WI38 (cell line): ENCODE results near the gene COX7B2.

Experiments
- H3K4me3 ChIP-seq: 2 replicates; pipeline ENCODE4 v1.5.1; 2011; ENCODE audit warnings: low read depth, mild to moderate bottlenecking, control low read depth, low read length
- TF ChIP-seq, protein P1 (sequence below): IDR thresholded peaks from 2 replicates; pipeline ENCODE4 v1.5.1; 2012; ENCODE audit warnings: low read depth, mild to moderate bottlenecking, control low read depth, low read length

COX7B2 gene

DNA sequence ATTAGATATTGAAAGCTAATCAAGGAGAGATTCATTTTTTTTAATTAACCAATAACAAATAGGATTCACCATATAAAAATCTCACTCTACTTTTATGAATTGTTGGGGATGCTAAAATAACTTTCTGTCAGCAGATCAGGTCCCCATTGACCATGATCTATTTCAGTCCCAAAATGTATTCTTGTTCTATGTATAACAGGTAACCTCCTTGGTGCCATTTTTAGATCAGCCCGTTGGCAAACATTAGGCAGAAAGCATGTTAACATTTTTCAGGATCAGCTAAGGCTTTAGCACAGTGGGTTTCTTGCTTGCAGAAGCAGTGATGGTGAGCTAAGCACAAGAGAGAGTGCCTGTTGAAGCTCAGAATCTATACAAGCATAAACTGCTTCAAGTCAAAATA lies 40.8 kb upstream of the COX7B2 start:
- H3K4me3 ChIP-seq = no peak overlapping the region

GRCh38 chr4:46947541-46947940 lies 38.5 kb upstream of the COX7B2 start:
- TF ChIP-seq, protein P1, sequence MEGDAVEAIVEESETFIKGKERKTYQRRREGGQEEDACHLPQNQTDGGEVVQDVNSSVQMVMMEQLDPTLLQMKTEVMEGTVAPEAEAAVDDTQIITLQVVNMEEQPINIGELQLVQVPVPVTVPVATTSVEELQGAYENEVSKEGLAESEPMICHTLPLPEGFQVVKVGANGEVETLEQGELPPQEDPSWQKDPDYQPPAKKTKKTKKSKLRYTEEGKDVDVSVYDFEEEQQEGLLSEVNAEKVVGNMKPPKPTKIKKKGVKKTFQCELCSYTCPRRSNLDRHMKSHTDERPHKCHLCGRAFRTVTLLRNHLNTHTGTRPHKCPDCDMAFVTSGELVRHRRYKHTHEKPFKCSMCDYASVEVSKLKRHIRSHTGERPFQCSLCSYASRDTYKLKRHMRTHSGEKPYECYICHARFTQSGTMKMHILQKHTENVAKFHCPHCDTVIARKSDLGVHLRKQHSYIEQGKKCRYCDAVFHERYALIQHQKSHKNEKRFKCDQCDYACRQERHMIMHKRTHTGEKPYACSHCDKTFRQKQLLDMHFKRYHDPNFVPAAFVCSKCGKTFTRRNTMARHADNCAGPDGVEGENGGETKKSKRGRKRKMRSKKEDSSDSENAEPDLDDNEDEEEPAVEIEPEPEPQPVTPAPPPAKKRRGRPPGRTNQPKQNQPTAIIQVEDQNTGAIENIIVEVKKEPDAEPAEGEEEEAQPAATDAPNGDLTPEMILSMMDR = no peak
- H3K4me3 ChIP-seq = no peak overlapping the region

More for the DNA sequence above, 40.8 kb upstream of the COX7B2 start:
- TF ChIP-seq, protein P1 = no peak

- TF ChIP-seq, protein P1 = no peak
- H3K4me3 ChIP-seq = no peak overlapping the region
These were observed 38.0 kb upstream of the COX7B2 start for GRCh38 chr4:46946919-46947536.

GRCh38 chr4:46945062-46945461 lies 36.0 kb upstream of the COX7B2 start:
- TF ChIP-seq, protein P1 = no peak
- H3K4me3 ChIP-seq = no peak overlapping the region

DNA sequence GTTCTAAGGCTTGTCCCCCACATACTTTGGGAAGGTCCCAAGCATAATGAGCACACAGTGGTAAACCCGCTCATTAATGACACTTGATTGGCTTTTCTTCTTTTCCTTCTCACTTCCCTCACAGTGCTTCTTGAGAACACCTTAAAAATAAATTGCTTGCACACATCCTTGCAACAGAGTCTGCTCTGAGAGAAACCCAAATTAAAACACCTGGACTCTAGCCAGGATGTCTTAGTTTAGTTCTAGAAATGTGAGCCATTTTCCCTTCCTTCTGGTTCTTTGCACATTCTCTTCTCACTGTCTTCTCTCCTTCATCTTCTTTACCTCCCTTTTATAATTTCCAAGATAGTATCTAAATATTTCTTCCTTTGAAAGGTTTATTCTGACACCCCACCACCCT lies 35.3 kb upstream of the COX7B2 start:
- TF ChIP-seq, protein P1 = no peak
- H3K4me3 ChIP-seq = no peak overlapping the region

GRCh38 chr4:46937493-46937892 lies 28.4 kb upstream of the COX7B2 start:
- no peak overlapping the region for H3K4me3 ChIP-seq
- TF ChIP-seq, protein P1 = no peak

DNA sequence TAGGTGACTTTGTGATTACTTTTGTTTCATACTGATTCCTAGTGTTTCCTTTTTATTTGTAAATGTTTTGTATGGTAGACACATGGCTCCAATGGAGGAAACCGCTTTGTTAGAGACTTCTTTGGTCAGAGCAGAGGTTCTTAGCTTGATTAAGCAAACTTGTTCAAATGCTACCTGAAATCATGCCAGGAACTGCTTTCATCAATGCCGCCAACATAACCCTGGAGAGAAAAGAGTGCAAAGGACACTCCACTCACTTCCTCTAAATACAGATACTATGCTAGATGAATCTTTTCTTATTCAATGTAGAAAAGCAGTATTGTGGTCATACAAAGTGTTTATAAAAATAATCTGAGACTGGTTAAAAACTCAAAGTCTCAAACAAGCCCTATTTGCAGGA lies 25.7 kb upstream of the COX7B2 start:
- no peak overlapping the region for H3K4me3 ChIP-seq
- TF ChIP-seq, protein P1 = no peak
